Measurements from ENCODE around the gene F13B.

DNA sequence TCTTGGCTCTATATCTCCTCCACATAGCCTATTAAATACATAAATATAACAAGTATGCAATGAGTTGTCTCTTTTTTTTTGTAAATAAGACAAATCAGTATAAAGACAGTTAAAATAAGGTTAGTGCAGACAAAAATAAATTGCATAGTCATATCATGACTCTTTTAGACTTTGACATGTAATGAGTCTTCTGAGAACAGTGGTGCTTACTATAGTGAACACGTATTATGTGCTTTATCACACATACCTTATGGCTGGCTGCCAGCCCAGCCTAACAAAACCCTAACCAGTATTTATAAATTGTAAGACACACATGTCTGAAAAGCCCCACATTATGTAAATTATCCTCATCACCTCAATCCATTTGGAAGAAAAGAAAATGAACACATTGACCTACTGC is 29.1 kb upstream of the F13B start:
- no peak for TF ChIP-seq GATA2 (IDR thresholded peaks at IDR 0.05; ENCODE audit: low read depth, low read length)
- no peak for TF ChIP-seq GATA3 (IDR thresholded peaks at IDR 0.05; ENCODE audit: low read depth, low read length)
